ENCODE results near the gene SOAT1. TPM values are rescaled to one million over a fixed set of nuclear protein-coding genes. Genes with fewer than 3 reads are reported as not detected.

SOAT1 gene
- total and polyA plus RNA-seq, 7 experiments from 2014 or later = 40.6 to 77.7 (median 48.1) TPM

- Histone ChIP-seq H3K36me3 (ENCODE audit: control insufficient read depth in 2 of 3, insufficient read depth in 3 of 3, low read length in 3 of 3) (peaks cover 6 to 29% (median 9%) of the 10 kb centered on the region in 3 experiments), H3K27me3 (ENCODE audit: control insufficient read depth in 2 of 2, insufficient read depth in 2 of 2, low read length in 2 of 2) (no peaks in the 10 kb centered on the region), H3K9me3 (ENCODE audit: control insufficient read depth in 2 of 3, low read length in 3 of 3) (no peaks in the 10 kb centered on the region), H3K4me3 (ENCODE audit: low read length) (no peak overlapping the region), H3K4me1 (ENCODE audit: control insufficient read depth in 2 of 2, insufficient read depth in 2 of 2, low read length in 2 of 2) (peaks cover 38 to 58% of the 10 kb centered on the region in 2 donors), H3K27ac (ENCODE audit: low read depth, low read length) (peak overlapping the region; percentile 6)
- POLR2A ChIA-PET = no interaction called here
- peaks cover 0 to 2% (median 0%) of the 10 kb centered on the region in 11 donors for H3K9me3 Mint-ChIP-seq
- peak overlapping the region in 9 of 10 donors; percentile 50 to 84 (median 70) for H3K4me3 Mint-ChIP-seq
- intact Hi-C loops (cut with micrococcal nuclease) = no loop called here
- DNase-seq (no peak), ATAC-seq (no peak)
- CTCF ChIA-PET = interaction anchor here (0.8 kb wide), 1 partner anchor 27 kb away, joined by 3 read pairs; no protein-coding TSS in a partner anchor
- H3K36me3 Mint-ChIP-seq = peaks cover 0 to 35% (median 23%) of the 10 kb centered on the region in 5 donors
- peaks cover 58 to 91% (median 83%) of the 10 kb centered on the region in 7 donors for H3K4me1 Mint-ChIP-seq
- H3K27me3 Mint-ChIP-seq = no peaks in the 10 kb centered on the region
- H3K27ac Mint-ChIP-seq = peak overlapping the region; percentile 45 to 96 (median 76)
Measured at GRCh38 chr1:179300112-179300511, 6.5 kb downstream of the SOAT1 start.

GRCh38 chr1:179302070-179302469 lies 8.5 kb downstream of the SOAT1 start:
- no peak for DNase-seq
- Histone ChIP-seq H3K36me3 (ENCODE audit: control insufficient read depth in 2 of 3, insufficient read depth in 3 of 3, low read length in 3 of 3) (peaks cover 6 to 39% (median 9%) of the 10 kb centered on the region in 3 experiments), H3K27ac (ENCODE audit: low read depth, low read length) (no peak overlapping the region), H3K27me3 (ENCODE audit: control insufficient read depth in 2 of 2, insufficient read depth in 2 of 2, low read length in 2 of 2) (no peaks in the 10 kb centered on the region), H3K4me1 (ENCODE audit: control insufficient read depth in 2 of 2, insufficient read depth in 2 of 2, low read length in 2 of 2) (peaks cover 32 to 42% of the 10 kb centered on the region in 2 donors), H3K9me3 (ENCODE audit: control insufficient read depth in 2 of 3, low read length in 3 of 3) (no peaks in the 10 kb centered on the region), H3K4me3 (ENCODE audit: low read length) (no peak overlapping the region)
- Mint-ChIP-seq H3K27ac (peak overlapping the region in 2 of 9 donors; percentile 33 to 81), H3K9me3 (peaks cover 0 to 2% (median 0%) of the 10 kb centered on the region in 11 donors), H3K36me3 (peaks cover 0 to 41% (median 32%) of the 10 kb centered on the region in 5 donors), H3K4me1 (peaks cover 50 to 88% (median 83%) of the 10 kb centered on the region in 7 donors), H3K4me3 (peak overlapping the region in 4 of 10 donors; percentile 14 to 32 (median 30)), H3K27me3 (no peaks in the 10 kb centered on the region)
- ChIA-PET POLR2A (interaction anchor here (1.3 kb wide), 1 partner anchor 8 kb away, joined by 3 read pairs; the partner anchor contains the start of gene SOAT1), CTCF (no interaction called here)
- intact Hi-C loops (cut with micrococcal nuclease) = no loop called here
- ATAC-seq = no peak

- CTCF ChIA-PET = interaction anchor here (0.7 to 0.9 kb wide), 2 partner anchors 67 to 577 kb away, joined by 4 to 5 read pairs; no protein-coding TSS in a partner anchor
- Histone ChIP-seq H3K27me3 (ENCODE audit: control insufficient read depth in 2 of 2, insufficient read depth in 2 of 2, low read length in 2 of 2) (no peaks in the 10 kb centered on the region), H3K9me3 (ENCODE audit: control insufficient read depth in 2 of 3, low read length in 3 of 3) (no peaks in the 10 kb centered on the region), H3K4me3 (ENCODE audit: low read length) (no peak overlapping the region), H3K4me1 (ENCODE audit: control insufficient read depth in 2 of 2, insufficient read depth in 2 of 2, low read length in 2 of 2) (peaks cover 27 to 31% of the 10 kb centered on the region in 2 donors), H3K27ac (ENCODE audit: low read depth, low read length) (no peak overlapping the region), H3K36me3 (ENCODE audit: control insufficient read depth in 2 of 3, insufficient read depth in 3 of 3, low read length in 3 of 3) (peaks cover 6 to 42% (median 9%) of the 10 kb centered on the region in 3 experiments)
- Mint-ChIP-seq H3K27ac (peak overlapping the region in 1 of 9 donors; percentile 23), H3K27me3 (no peaks in the 10 kb centered on the region), H3K4me1 (peaks cover 44 to 84% (median 77%) of the 10 kb centered on the region in 7 donors), H3K9me3 (peaks cover 0 to 2% (median 0%) of the 10 kb centered on the region in 11 donors), H3K36me3 (peaks cover 0 to 49% (median 41%) of the 10 kb centered on the region in 5 donors), H3K4me3 (no peak overlapping the region)
- intact Hi-C loops (cut with micrococcal nuclease) = no loop called here
- no peak for ATAC-seq
- DNase-seq = no peak
- POLR2A ChIA-PET = interaction anchor here (0.6 to 1.3 kb wide), 2 partner anchors 10 kb away, joined by 3 read pairs; partner anchors contain the start of gene SOAT1
Measured at GRCh38 chr1:179303200-179303785, 9.7 kb downstream of the SOAT1 start.

- H3K27ac ChIP-seq (ENCODE audit: low read depth, low read length) = no peak overlapping the region
Measured at GRCh38 chr1:179305450-179305849, 11.9 kb downstream of the SOAT1 start.

GRCh38 chr1:179310291-179310690 lies 16.7 kb downstream of the SOAT1 start:
- Mint-ChIP-seq H3K36me3 (peaks cover 4 to 51% (median 30%) of the 10 kb centered on the region in 5 donors), H3K4me1 (peaks cover 13 to 66% (median 56%) of the 10 kb centered on the region in 7 donors), H3K27me3 (no peaks in the 10 kb centered on the region), H3K27ac (peak overlapping the region in 3 of 9 donors; percentile 15 to 55 (median 32)), H3K9me3 (no peaks in the 10 kb centered on the region), H3K4me3 (peak overlapping the region in 1 of 10 donors; percentile 5)
- Histone ChIP-seq H3K27ac (ENCODE audit: low read depth, low read length) (no peak overlapping the region), H3K27me3 (ENCODE audit: control insufficient read depth in 2 of 2, insufficient read depth in 2 of 2, low read length in 2 of 2) (no peaks in the 10 kb centered on the region), H3K36me3 (ENCODE audit: control insufficient read depth in 2 of 3, insufficient read depth in 3 of 3, low read length in 3 of 3) (peaks cover 0 to 31% (median 7%) of the 10 kb centered on the region in 3 experiments), H3K4me3 (ENCODE audit: low read length) (no peak overlapping the region), H3K4me1 (ENCODE audit: control insufficient read depth in 2 of 2, insufficient read depth in 2 of 2, low read length in 2 of 2) (peaks cover 0 to 4% of the 10 kb centered on the region in 2 donors), H3K9me3 (ENCODE audit: control insufficient read depth in 2 of 3, low read length in 3 of 3) (no peaks in the 10 kb centered on the region)
- ATAC-seq (no peak), DNase-seq (no peak)
- POLR2A ChIA-PET = no interaction called here
- intact Hi-C loops (cut with micrococcal nuclease) = loop anchor here in 1 of 2 donors (2.0 kb wide), 1 partner anchor 15 kb away; no protein-coding TSS in a partner anchor
- CTCF ChIA-PET = no interaction called here

More at GRCh38 chr1:179305450-179305849, 11.9 kb downstream of the SOAT1 start:
- Histone ChIP-seq H3K9me3 (ENCODE audit: control insufficient read depth in 2 of 3, low read length in 3 of 3) (no peaks in the 10 kb centered on the region), H3K4me3 (ENCODE audit: low read length) (no peak overlapping the region), H3K4me1 (ENCODE audit: control insufficient read depth in 2 of 2, insufficient read depth in 2 of 2, low read length in 2 of 2) (peaks cover 6 to 11% of the 10 kb centered on the region in 2 donors), H3K36me3 (ENCODE audit: control insufficient read depth in 2 of 3, insufficient read depth in 3 of 3, low read length in 3 of 3) (peaks cover 6 to 46% (median 9%) of the 10 kb centered on the region in 3 experiments), H3K27me3 (ENCODE audit: control insufficient read depth in 2 of 2, insufficient read depth in 2 of 2, low read length in 2 of 2) (no peaks in the 10 kb centered on the region)
- H3K27me3 Mint-ChIP-seq = no peaks in the 10 kb centered on the region
- H3K36me3 Mint-ChIP-seq = peaks cover 0 to 53% (median 37%) of the 10 kb centered on the region in 5 donors
- peaks cover 31 to 68% (median 59%) of the 10 kb centered on the region in 7 donors for H3K4me1 Mint-ChIP-seq
- ChIA-PET POLR2A (interaction anchor here (1.4 kb wide), 1 partner anchor 12 kb away, joined by 3 read pairs; the partner anchor contains the start of gene SOAT1), CTCF (interaction anchor here (0.7 kb wide), 1 partner anchor 511 kb away, joined by 3 read pairs; no protein-coding TSS in a partner anchor)
- DNase-seq (no peak), ATAC-seq (no peak)
- peak overlapping the region in 6 of 9 donors; percentile 19 to 76 (median 48) for H3K27ac Mint-ChIP-seq
- H3K9me3 Mint-ChIP-seq = peaks cover 0 to 1% (median 0%) of the 10 kb centered on the region in 11 donors
- no peak overlapping the region for H3K4me3 Mint-ChIP-seq
- intact Hi-C loops (cut with micrococcal nuclease) = no loop called here

- ChIA-PET CTCF (no interaction called here), POLR2A (no interaction called here)
- Mint-ChIP-seq H3K4me1 (peaks cover 13 to 64% (median 52%) of the 10 kb centered on the region in 7 donors), H3K36me3 (peaks cover 4 to 47% (median 29%) of the 10 kb centered on the region in 5 donors), H3K9me3 (no peaks in the 10 kb centered on the region), H3K4me3 (no peak overlapping the region), H3K27me3 (no peaks in the 10 kb centered on the region), H3K27ac (peak overlapping the region in 3 of 9 donors; percentile 15 to 48 (median 32))
- DNase-seq (no peak), ATAC-seq (peak; percentile 55)
- H3K4me3 ChIP-seq (ENCODE audit: low read length) = no peak overlapping the region
- H3K27ac ChIP-seq (ENCODE audit: low read depth, low read length) = no peak overlapping the region
- H3K9me3 ChIP-seq (ENCODE audit: control insufficient read depth in 2 of 3, low read length in 3 of 3) = no peaks in the 10 kb centered on the region
- intact Hi-C loops (cut with micrococcal nuclease) = loop anchor here in 1 of 2 donors (1.0 to 2.0 kb wide), 2 partner anchors 11 to 16 kb away; no protein-coding TSS in a partner anchor
- peaks cover 0 to 31% (median 7%) of the 10 kb centered on the region in 3 experiments for H3K36me3 ChIP-seq (ENCODE audit: control insufficient read depth in 2 of 3, insufficient read depth in 3 of 3, low read length in 3 of 3)
- no peaks in the 10 kb centered on the region for H3K27me3 ChIP-seq (ENCODE audit: control insufficient read depth in 2 of 2, insufficient read depth in 2 of 2, low read length in 2 of 2)
- H3K4me1 ChIP-seq (ENCODE audit: control insufficient read depth in 2 of 2, insufficient read depth in 2 of 2, low read length in 2 of 2) = peaks cover 0 to 3% of the 10 kb centered on the region in 2 donors
Measured at GRCh38 chr1:179310721-179311120, 17.1 kb downstream of the SOAT1 start.
